Cardiac fibroblast (primary cell): ENCODE measurements around the gene AP4M1.
A peak's percentile ranks its signal among the peaks of the same experiment; 100 is the strongest.

ENCODE experiments used
- DNase-seq, 2 donors: peaks; one replicate each; pipeline versions ENCODE4 v3.0.0 to v3.0.0-alpha.2; 2010; ENCODE audit warnings: low read depth in 2 of 2
- H3K4me3 ChIP-seq, 2 donors: replicated peaks in 1 of 2; 1 replicate in 1 of 2; 2 replicates in 1 of 2; pipeline ENCODE4 v1.5.1; 2011; ENCODE audit warnings: low read depth in 2 of 2, low read length in 2 of 2, mild to moderate bottlenecking in 2 of 2, moderate library complexity in 1 of 2
- TF ChIP-seq, protein P1 (sequence below): IDR thresholded peaks from one replicate; pipeline ENCODE4 v1.5.1; 2011; ENCODE audit warnings: low read depth, mild to moderate bottlenecking, low read length, inconsistent platforms

The AP4M1 gene

DNA sequence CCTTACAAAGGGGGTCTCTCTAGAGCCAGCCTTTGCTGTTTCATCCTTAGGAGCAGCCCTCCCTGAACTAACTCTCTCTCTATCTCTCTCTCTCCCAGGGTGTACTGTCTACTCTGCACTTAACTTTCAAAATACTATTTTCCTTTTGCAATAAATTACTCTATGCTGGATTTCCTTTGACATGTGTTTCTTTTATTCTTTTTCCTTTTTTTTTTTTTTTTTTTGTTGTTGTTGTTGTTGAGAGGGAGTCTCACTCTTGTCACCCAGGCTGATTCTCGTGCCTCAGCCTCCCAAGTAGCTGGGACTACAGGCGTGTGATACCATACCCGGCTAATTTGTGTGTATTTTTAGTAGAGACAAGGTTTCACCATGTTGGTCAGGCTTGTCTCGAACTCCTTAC lies 18.5 kb upstream of the AP4M1 start:
- H3K4me3 ChIP-seq = no peak overlapping the region
- TF ChIP-seq, protein P1, sequence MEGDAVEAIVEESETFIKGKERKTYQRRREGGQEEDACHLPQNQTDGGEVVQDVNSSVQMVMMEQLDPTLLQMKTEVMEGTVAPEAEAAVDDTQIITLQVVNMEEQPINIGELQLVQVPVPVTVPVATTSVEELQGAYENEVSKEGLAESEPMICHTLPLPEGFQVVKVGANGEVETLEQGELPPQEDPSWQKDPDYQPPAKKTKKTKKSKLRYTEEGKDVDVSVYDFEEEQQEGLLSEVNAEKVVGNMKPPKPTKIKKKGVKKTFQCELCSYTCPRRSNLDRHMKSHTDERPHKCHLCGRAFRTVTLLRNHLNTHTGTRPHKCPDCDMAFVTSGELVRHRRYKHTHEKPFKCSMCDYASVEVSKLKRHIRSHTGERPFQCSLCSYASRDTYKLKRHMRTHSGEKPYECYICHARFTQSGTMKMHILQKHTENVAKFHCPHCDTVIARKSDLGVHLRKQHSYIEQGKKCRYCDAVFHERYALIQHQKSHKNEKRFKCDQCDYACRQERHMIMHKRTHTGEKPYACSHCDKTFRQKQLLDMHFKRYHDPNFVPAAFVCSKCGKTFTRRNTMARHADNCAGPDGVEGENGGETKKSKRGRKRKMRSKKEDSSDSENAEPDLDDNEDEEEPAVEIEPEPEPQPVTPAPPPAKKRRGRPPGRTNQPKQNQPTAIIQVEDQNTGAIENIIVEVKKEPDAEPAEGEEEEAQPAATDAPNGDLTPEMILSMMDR = no peak
- no peak for DNase-seq

DNA sequence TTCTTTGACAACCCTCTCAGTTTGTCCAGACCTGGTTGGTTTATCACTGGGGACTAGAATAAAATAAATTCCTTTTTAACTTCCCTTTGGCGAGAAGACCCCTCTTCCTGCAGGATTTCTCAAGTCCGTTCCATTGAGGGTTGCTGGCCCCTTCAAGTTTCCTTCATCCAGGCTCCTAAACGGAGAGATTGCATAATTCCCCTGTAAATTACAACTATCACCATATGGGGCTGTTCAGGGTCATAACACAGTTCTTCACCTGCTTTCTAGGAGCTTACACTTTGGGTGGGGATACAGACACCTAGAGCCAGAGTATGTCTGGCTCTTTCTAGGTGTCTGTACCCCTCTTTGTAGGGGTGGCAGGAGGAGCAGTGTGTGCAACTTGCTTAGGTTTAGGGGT lies 15.9 kb upstream of the AP4M1 start:
- TF ChIP-seq, protein P1 = no peak
- no peak overlapping the region for H3K4me3 ChIP-seq
- DNase-seq = no peak

DNA sequence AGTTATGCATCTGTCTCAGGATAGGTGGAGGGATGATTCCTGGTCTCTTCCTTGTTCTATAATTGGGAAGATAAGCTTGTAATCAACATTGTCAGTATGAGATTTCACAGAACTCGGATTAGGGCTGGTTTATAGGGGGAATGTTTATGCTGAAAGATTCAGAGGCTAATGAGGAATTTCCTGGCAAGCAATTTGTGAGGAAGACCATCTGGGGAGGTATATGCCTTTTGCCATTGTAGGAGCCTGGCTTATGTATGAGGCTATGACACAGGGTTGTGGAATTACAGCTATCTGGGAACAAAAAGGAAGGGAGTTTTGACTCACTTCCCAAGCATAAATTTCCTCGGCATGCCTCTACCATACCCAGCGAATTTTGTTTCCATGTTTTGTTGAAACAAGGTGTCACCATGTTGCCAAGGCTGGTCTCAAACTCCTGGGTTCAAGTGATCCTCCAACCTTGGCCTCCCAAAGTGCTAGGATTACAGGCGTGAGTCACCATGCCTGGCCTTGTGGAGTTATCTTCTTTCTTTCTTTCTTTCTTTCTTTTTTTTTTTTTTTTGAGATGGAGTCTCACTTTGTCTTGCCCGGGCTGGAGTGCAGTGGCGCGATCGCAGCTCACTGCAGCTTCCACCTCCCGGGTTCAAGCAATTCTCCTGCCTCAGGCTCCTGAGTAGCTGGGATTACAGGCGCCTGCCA lies 14.2 kb upstream of the AP4M1 start:
- DNase-seq = peak; percentile 97 to 98
- no peak overlapping the region for H3K4me3 ChIP-seq
- TF ChIP-seq, protein P1 = no peak

DNA sequence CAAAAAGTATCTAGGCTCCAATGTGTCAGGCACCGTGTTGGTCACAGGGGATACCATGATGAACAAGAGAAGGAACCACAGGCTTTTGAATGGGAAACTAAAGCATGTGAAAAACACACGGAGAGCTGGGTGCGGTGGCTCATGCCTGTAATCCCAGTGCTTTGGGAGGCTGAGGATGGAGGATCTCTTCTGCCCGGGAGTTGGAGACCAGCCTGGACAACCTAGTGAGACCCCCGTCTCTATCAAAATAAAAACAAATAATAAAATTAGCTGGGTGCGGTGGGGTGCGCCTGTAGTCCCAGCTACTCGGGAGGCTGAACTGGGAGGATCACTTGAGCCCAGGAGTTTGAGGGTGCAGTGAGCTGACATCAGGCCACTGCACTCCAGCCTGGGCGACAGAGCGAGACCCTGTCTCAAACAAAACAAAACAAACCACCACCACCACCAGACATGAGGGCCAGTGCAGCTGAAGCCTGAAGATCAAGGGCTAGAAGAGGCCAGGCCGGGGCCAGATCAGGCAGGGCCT lies 13.3 kb upstream of the AP4M1 start:
- DNase-seq = no peak
- H3K4me3 ChIP-seq = peak overlapping the region; percentile 32 to 86
- TF ChIP-seq, protein P1 = no peak

DNA sequence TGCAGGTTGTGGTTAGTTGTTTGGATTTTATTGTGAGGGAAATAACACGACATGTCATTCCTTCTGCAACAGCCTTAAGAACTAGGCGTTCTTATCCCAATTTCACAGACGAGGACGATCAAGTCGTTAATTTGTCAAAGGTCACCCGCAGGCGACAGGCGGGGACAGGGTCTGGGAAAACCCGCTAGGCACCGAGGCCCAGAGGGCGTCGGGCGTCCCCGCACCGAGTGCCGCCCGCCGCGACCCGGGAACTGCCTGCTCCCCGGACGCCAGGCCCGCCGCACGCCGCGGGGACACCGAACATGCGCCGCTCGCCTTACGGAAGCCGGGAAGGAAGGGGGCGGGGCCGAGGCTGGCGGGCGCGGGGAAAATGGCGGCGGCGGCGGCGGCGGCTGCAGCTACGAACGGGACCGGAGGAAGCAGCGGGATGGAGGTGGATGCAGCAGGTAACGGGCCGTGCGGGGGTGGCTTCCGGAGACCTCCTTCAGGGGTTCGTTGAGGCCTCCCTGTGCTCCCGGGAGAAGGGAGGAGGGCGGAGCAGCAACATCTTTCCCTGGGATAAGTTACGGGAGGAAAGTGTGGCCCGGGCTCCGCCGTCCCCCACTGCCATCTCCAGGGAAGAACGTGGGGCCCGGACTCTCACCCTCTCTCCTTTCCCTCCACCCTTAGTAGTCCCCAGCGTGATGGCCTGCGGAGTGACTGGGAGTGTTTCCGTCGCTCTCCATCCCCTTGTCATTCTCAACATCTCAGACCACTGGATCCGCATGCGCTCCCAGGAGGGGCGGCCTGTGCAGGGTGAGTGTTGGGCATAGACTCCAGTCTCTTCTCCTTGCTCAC lies 12.6 kb upstream of the AP4M1 start, which contains the start of gene COPS6:
Gene COPS6 (plus strand): TSS at position 349 of the 837 bp plus-strand sequence. CDS start 22 bp downstream, at position 371.
- H3K4me3 ChIP-seq = peak within 1 kb of the TSS; percentile 86 to 87
- peak; percentile 80 to 82 for DNase-seq
- TF ChIP-seq, protein P1 = no peak

DNA sequence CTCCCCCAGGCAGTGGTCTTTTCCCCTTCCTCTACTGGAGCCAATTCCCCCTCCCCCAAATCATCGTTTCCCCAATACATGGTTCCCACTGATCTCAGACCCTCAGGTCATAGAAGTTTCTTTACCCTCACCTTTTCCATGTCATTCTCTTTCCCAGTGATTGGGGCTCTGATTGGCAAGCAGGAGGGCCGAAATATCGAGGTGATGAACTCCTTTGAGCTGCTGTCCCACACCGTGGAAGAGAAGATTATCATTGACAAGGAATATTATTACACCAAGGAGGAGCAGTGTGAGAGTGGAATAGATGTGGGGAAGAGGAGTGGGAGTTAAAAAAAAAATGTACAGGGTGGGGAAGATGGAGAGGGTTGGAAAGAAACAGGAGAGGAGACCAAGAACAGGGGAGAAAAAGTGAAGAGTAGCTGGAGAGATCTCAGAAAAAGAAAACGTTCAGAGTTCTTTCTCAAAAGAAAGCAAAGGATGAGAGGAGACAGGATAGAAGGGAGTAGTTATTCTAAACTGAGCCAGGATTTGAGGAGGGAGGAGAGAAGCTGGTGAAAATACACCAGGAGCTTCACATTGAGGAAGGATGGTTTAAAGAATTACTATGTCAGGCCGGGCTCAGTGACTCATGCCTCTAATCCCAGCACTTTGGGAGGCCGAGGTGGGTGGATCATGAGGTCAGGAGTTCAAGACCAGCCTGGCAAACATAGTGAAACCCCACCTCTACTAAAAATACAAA lies 11.8 kb upstream of the AP4M1 start:
- TF ChIP-seq, protein P1 = no peak
- H3K4me3 ChIP-seq = peak overlapping the region; percentile 86 to 87
- DNase-seq = peak in 1 of 2 donors; percentile 38
